GM12878 (cell line): ENCODE results near the gene PIF1. TPM values are rescaled to one million over a fixed set of nuclear protein-coding genes. Genes with fewer than 3 reads are reported as not detected.

Source experiments
- BCL11A ChIP-seq: IDR thresholded peaks from 2 replicates; pipeline ENCODE4 v1.6.1; 2011; ENCODE audit warnings: low read depth, low read length
- BHLHE40 ChIP-seq, 2 experiments: fragments of 450-650 bp in 1 of 2; IDR thresholded peaks; 2 replicates each; pipeline ENCODE4 v1.6.1; 2011 to 2017; ENCODE audit warnings: low read depth in 2 of 2, borderline replicate concordance in 1 of 2, improper control_type of control experiment in 1 of 2, low read length in 1 of 2, mild to moderate bottlenecking in 1 of 2
- CBX5 ChIP-seq: sonication (generic); IDR thresholded peaks from 2 replicates; pipeline ENCODE4 v1.6.1; 2016; ENCODE audit warnings: low read depth, moderate library complexity, mild to moderate bottlenecking, inconsistent platforms
- E2F8 ChIP-seq: fragments of 450-650 bp; IDR thresholded peaks from 2 replicates; pipeline ENCODE4 v1.6.1; 2018; ENCODE audit warnings: mild to moderate bottlenecking, low read depth, moderate library complexity; ENCODE audit not compliant: partially characterized antibody
- ELK1 ChIP-seq: IDR thresholded peaks from 2 replicates; pipeline ENCODE4 v1.6.1; 2012; ENCODE audit warnings: low read depth, low read length, improper control_type of control experiment
- ESRRA ChIP-seq: IDR thresholded peaks from 2 replicates; pipeline ENCODE4 v1.6.1; 2012; ENCODE audit warnings: mild to moderate bottlenecking, low read length, improper control_type of control experiment
- GABPA ChIP-seq: IDR thresholded peaks from 2 replicates; pipeline ENCODE4 v1.6.1; 2014; ENCODE audit warnings: antibody characterized with exemption, low read depth, mild to moderate bottlenecking, inconsistent platforms
- HCFC1 ChIP-seq: fragments of 150-350 bp; IDR thresholded peaks from 2 replicates; pipeline ENCODE4 v1.6.1; 2014; ENCODE audit warnings: low read length
- IRF3 ChIP-seq: fragments of 450-650 bp; IDR thresholded peaks from 2 replicates; pipeline ENCODE4 v1.6.1; 2014; ENCODE audit warnings: mild to moderate bottlenecking
- MYB ChIP-seq: fragments of 150-350 bp; IDR thresholded peaks from 2 replicates; pipeline ENCODE4 v1.6.1; 2014; ENCODE audit warnings: mild to moderate bottlenecking, low read depth, low read length, borderline replicate concordance
- NFXL1 ChIP-seq: fragments of 450-650 bp; IDR thresholded peaks from 2 replicates; pipeline ENCODE4 v1.6.1; 2017; ENCODE audit warnings: antibody characterized with exemption, mild to moderate bottlenecking, borderline replicate concordance
- NFYB ChIP-seq: IDR thresholded peaks from 2 replicates; pipeline ENCODE4 v1.6.1; 2011; ENCODE audit warnings: low read depth, mild to moderate bottlenecking, low read length, improper control_type of control experiment, moderate library complexity; ENCODE audit not compliant: insufficient read depth
- RAD21 ChIP-seq: IDR thresholded peaks from 2 replicates; pipeline ENCODE4 v1.6.1; 2011; ENCODE audit warnings: mild to moderate bottlenecking, low read depth, low read length, moderate library complexity; ENCODE audit not compliant: insufficient read depth
- RB1 ChIP-seq: fragments of 450-650 bp; formaldehyde crosslinking; IDR thresholded peaks from 2 replicates; pipeline ENCODE4 v1.6.1; 2017; ENCODE audit warnings: mild to moderate bottlenecking, borderline replicate concordance
- RELB ChIP-seq: fragments of 450-650 bp; IDR thresholded peaks from 2 replicates; pipeline ENCODE4 v1.6.1; 2017; ENCODE audit warnings: low read depth, mild to moderate bottlenecking, moderate library complexity
- SIX5 ChIP-seq: IDR thresholded peaks from 2 replicates; pipeline ENCODE4 v1.6.1; 2011; ENCODE audit warnings: mild to moderate bottlenecking, low read depth, low read length, moderate library complexity; ENCODE audit not compliant: severe bottlenecking
- SPI1 ChIP-seq: IDR thresholded peaks from 2 replicates; pipeline ENCODE4 v1.6.1; 2011; ENCODE audit warnings: low read depth, mild to moderate bottlenecking, low read length, moderate library complexity, borderline replicate concordance; ENCODE audit not compliant: insufficient read depth
- SRF ChIP-seq, 2 experiments: IDR thresholded peaks; 2 replicates each; pipeline ENCODE4 v1.6.1; 2011; ENCODE audit warnings: low read depth in 2 of 2, low read length in 2 of 2, mild to moderate bottlenecking in 1 of 2, moderate library complexity in 1 of 2
- STAT3 ChIP-seq: IDR thresholded peaks from 2 replicates; pipeline ENCODE4 v1.6.1; 2011; ENCODE audit warnings: low read depth, low read length, improper control_type of control experiment
- ZBED1 ChIP-seq: IDR thresholded peaks from 2 replicates; pipeline ENCODE4 v1.6.1; 2016; ENCODE audit warnings: borderline replicate concordance
- ZBTB33 ChIP-seq: fragments of 450-650 bp; IDR thresholded peaks from 2 replicates; pipeline ENCODE4 v1.6.1; 2017; ENCODE audit warnings: mild to moderate bottlenecking
- ZNF622 ChIP-seq: fragments of 450-650 bp; IDR thresholded peaks from 2 replicates; pipeline ENCODE4 v1.6.1; 2017; ENCODE audit warnings: mild to moderate bottlenecking, inconsistent platforms
- polyA plus RNA-seq, 11 experiments: library from polyadenylated mRNA; depleted of rRNA in 4 of 11; unstranded in 6 of 11; stranded (reverse) in 5 of 11; fragments of >200 nt; fragmentation: Nextera tagmentation in 4 of 11; fragmentation: Illumina TruSeq in 1 of 11; extraction: Ambion mirVana in 4 of 11; extraction: Trizol in 1 of 11; gene quantifications; 1 replicate in 1 of 11; 2 replicates in 10 of 11; pipeline versions ENCODE4 v1.2.1 to v1.2.3, GENCODE V29; 2011 to 2016; ENCODE audit warnings: inconsistent platforms in 2 of 11, missing spikeins in 2 of 11, low read depth in 1 of 11
- total RNA-seq, 4 experiments: library from RNA; depleted of rRNA in 3 of 4; stranded (reverse); fragments of >200 nt in 3 of 4; fragmentation: Illumina TruSeq in 1 of 4; extraction: Trizol in 1 of 4; gene quantifications; 2 replicates each; pipeline versions ENCODE4 v1.2.1 to v1.2.3, GENCODE V29; 2013 to 2021

PIF1 gene
- total and polyA plus RNA-seq, 10 of the 15 experiments (the other 5 are each of a cell fraction or from before 2014, with no cell fraction given), result 3.7 to 68.9 (median 31.1) TPM

GRCh38 chr15:64841344-64842095 is 16.1 kb upstream of the PIF1 start, which contains the start of gene PLEKHO2 (continued):
- TF ChIP-seq ELK1 (no peak), CBX5 (no peak), HCFC1 (no peak), ZBTB33 (no peak), BHLHE40 (IDR thresholded peaks at IDR 0.05; ENCODE audit: borderline replicate concordance in 1 of 2, low read depth in 2 of 2, low read length in 1 of 2) (0 out of 4 replicates have a peak, but pooled peaks of 1 of the 2 experiments have one; percentile 19), ZNF622 (no peak), E2F8 (no peak), ESRRA (no peak), IRF3 (no peak), ZBED1 (peak; percentile 32; the same call in 1 of the 2 replicates), RAD21 (no peak), RELB (no peak), SRF (IDR thresholded peaks at IDR 0.05; ENCODE audit: low read depth in 2 of 2, low read length in 2 of 2) (no peak), SIX5 (no peak), BCL11A (no peak), MYB (no peak), NFXL1 (no peak), SPI1 (no peak), STAT3 (no peak), GABPA (no peak), NFYB (no peak), RB1 (peak; percentile 17; the same call in 1 of the 2 replicates)
